Measurements from ENCODE around the gene USP48.
"Not testable (repeated sequence)": the region's sequence is repeated elsewhere in the genome, so short reads cannot be mapped to it uniquely, and the experiment has no call there.

Gene USP48

GRCh38 chr1:21685946-21686678 lies 96.8 kb downstream of the USP48 start:
- TF ChIP-seq CTCF (conservative IDR thresholded peaks at IDR 0.05; ENCODE audit: low read depth, low read length): no peak
- no peak overlapping the region for H3K4me3 ChIP-seq (ENCODE audit: low read depth, low read length)
- no peak for DNase-seq (ENCODE audit: low read depth)

GRCh38 chr1:21681426-21681825 lies 101.5 kb downstream of the USP48 start:
- no peak overlapping the region for H3K4me3 ChIP-seq (ENCODE audit: low read depth, low read length)
- TF ChIP-seq CTCF (conservative IDR thresholded peaks at IDR 0.05; ENCODE audit: low read depth, low read length): no peak
- no peak for DNase-seq (ENCODE audit: low read depth)

GRCh38 chr1:21680918-21681317 lies 102.0 kb downstream of the USP48 start:
- no peak for DNase-seq (ENCODE audit: low read depth)
- TF ChIP-seq CTCF (conservative IDR thresholded peaks at IDR 0.05; ENCODE audit: low read depth, low read length): no peak
- H3K4me3 ChIP-seq (ENCODE audit: low read depth, low read length): no peak overlapping the region

GRCh38 chr1:21680381-21680780 lies 102.6 kb downstream of the USP48 start:
- DNase-seq (ENCODE audit: low read depth): no peak
- H3K4me3 ChIP-seq (ENCODE audit: low read depth, low read length): no peak overlapping the region
- no peak for TF ChIP-seq CTCF (conservative IDR thresholded peaks at IDR 0.05; ENCODE audit: low read depth, low read length)

GRCh38 chr1:21677168-21677567 lies 105.8 kb downstream of the USP48 start:
- DNase-seq (ENCODE audit: low read depth): no peak
- no peak for TF ChIP-seq CTCF (conservative IDR thresholded peaks at IDR 0.05; ENCODE audit: low read depth, low read length)

GRCh38 chr1:21674957-21675356 lies 108.0 kb downstream of the USP48 start:
- no peak for DNase-seq (ENCODE audit: low read depth)
- TF ChIP-seq CTCF (conservative IDR thresholded peaks at IDR 0.05; ENCODE audit: low read depth, low read length): no peak

More at GRCh38 chr1:21677168-21677567, 105.8 kb downstream of the USP48 start:
- no peak overlapping the region for H3K4me3 ChIP-seq (ENCODE audit: low read depth, low read length)

GRCh38 chr1:21673853-21674252 lies 109.1 kb downstream of the USP48 start:
- DNase-seq (ENCODE audit: low read depth); H3K4me3 ChIP-seq (ENCODE audit: low read depth, low read length): not testable (repeated sequence)

More at GRCh38 chr1:21674957-21675356, 108.0 kb downstream of the USP48 start:
- H3K4me3 ChIP-seq (ENCODE audit: low read depth, low read length): no peak overlapping the region

Measured in choroid plexus epithelial cell (primary cell).